GM18867 (cell line): Measurements from ENCODE around the gene MAP3K12.
"Not testable (repeated sequence)": the region's sequence is repeated elsewhere in the genome, so short reads cannot be mapped to it uniquely, and the experiment has no call there.

Experiments
- ATAC-seq: cut with Tn5 transposase; IDR thresholded peaks from one replicate; pipeline ENCODE4 v1.9.1; 2021; ENCODE audit warnings: mild to moderate bottlenecking, moderate library complexity; ENCODE audit not compliant: unreplicated experiment

The MAP3K12 gene

GRCh38 chr12:53472056-53472582 lies 27.1 kb downstream of the MAP3K12 start:
- no peak for ATAC-seq

- no peak for ATAC-seq
Observed at GRCh38 chr12:53468282-53468681, 31.0 kb downstream of the MAP3K12 start.

DNA sequence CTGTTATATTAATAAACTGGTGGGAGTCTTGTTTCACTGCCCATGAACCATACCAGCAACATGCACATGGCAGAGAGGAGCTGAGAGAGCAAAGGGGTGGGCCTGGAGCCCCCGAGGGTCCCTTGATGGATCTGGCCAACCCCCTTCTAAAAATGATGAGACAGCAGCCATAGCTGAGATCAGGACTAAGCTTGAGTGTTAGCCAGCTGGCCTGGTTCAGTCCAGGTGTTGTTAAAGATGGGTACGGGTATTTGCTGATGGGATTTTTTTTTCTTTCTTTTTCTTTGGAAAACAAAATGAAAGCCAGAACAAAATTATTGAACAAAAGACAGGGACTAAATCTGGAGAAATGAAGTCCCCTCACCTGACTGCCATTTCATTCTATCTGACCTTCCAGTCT lies 31.4 kb downstream of the MAP3K12 start:
- no peak for ATAC-seq

- ATAC-seq = no peak
Observed at GRCh38 chr12:53467082-53467481, 32.2 kb downstream of the MAP3K12 start.

- no peak for ATAC-seq
Observed at GRCh38 chr12:53466640-53467039, 32.6 kb downstream of the MAP3K12 start.

- ATAC-seq = no peak
Observed at GRCh38 chr12:53465679-53466078, 33.6 kb downstream of the MAP3K12 start.

GRCh38 chr12:53464685-53465418 lies 34.4 kb downstream of the MAP3K12 start:
- no peak for ATAC-seq

DNA sequence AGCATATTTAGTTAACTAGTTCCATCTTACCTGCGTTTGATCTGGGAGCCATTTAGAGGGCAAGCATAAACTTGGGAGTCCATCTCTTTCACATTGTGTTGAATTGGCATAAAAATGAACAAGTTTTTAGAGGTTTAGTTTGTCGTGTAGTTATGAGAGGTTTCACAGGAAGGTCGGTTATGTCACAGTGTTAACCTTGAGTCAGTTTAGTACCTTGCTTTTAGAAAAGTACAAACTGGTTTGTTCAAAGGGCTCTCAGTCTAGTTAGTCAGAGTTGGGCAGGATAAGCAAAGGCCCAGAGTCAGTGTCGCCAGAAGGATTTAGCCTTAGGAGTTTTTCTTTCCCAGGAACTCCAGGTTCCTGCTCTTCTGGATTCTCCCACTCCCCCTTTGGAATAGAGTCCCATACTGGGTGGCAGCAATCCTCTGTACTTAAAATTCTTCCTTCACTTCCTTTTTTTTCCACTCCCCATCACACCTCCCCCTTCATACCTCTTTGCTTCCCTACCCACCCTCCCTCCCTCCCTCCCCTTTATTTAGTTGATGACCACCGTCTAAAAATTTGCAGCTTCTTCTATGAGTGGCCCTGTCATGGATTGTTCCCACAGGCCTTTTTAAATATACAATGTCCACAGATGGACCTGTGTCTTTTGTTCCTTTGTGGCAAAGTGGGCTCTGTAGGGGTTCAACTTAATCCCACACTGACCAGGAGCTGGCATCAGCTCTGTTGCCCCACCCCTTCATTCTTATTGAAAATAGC lies 35.3 kb downstream of the MAP3K12 start:
- ATAC-seq = no peak

- no peak for ATAC-seq
Observed at GRCh38 chr12:53462935-53463334, 36.3 kb downstream of the MAP3K12 start.

DNA sequence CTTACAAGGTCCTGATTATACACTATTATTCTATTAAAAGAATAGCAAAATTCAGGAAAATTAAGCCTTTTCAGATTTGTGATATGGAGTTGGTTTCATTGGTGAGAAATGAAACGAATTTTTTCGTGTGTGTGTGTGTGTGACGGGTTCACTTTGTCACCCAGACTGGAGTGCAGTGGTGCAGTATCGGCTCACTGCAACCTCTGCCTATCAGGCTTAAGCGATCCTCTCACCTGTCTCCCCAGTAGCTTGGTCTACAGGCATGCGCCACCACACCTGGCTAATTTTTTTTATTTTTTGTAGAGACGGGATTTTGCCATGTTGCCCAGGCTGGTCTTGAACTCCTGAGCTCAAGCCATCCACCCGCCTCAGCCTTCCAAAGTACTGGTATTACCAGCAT lies 37.7 kb downstream of the MAP3K12 start:
- ATAC-seq = no peak

DNA sequence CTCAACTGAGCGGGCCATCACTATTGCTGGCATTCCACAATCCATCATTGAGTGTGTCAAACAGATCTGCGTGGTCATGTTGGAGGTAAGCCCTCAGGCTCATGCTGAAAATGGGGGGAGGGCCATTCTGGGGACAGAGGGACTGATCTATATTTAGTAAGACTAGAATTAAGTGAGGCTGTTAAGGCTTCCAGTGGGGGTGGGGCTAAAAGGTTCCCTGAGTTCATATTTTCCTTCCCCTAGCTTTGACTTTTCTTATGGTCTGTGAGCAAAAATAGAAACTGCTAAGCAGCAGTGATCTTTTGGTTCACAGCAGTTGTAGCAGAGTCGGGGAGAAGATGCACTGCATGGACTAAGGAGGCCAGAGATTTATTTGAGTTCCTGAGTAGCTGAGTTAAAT lies 38.2 kb downstream of the MAP3K12 start:
- ATAC-seq = no peak

- no peak for ATAC-seq
Observed at GRCh38 chr12:53459097-53459496, 40.2 kb downstream of the MAP3K12 start.

DNA sequence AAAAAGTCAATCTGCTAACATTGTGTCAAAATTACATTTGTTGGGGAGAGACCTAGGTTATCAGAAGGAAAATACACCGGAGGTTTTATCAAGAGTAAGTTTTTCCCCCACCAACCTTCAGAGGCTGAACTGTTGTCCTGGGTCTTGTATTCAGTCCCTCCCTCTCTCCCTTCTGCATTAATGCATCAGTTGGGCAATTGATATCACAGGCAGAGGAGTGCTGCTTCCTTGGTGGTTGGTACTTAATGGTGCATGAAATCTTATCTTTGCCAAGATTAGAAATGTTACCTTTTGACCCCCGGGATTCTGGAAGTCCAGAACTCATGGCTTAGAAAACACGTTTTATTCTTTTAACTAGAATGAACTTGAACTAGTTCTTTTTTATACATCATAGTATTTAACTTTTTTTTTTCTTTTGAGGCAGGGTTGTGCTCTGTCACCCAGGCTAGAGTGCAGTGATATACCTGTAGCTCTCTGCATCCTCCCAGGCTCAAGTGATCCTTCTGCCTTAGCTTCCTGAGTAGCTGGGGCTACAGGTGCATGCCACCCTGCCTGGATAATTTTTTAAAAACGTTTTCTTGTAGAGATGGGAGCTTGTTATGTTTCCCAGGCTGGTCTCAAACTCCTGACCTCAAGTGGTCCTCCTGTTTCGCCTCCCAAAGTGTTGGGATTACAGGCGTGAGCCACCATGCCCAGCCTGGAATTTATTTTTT lies 42.4 kb downstream of the MAP3K12 start:
- ATAC-seq = no peak

- ATAC-seq = no peak
Observed at GRCh38 chr12:53454707-53455106, 44.6 kb downstream of the MAP3K12 start.

- no peak for ATAC-seq
Observed at GRCh38 chr12:53453953-53454640, 45.2 kb downstream of the MAP3K12 start.

DNA sequence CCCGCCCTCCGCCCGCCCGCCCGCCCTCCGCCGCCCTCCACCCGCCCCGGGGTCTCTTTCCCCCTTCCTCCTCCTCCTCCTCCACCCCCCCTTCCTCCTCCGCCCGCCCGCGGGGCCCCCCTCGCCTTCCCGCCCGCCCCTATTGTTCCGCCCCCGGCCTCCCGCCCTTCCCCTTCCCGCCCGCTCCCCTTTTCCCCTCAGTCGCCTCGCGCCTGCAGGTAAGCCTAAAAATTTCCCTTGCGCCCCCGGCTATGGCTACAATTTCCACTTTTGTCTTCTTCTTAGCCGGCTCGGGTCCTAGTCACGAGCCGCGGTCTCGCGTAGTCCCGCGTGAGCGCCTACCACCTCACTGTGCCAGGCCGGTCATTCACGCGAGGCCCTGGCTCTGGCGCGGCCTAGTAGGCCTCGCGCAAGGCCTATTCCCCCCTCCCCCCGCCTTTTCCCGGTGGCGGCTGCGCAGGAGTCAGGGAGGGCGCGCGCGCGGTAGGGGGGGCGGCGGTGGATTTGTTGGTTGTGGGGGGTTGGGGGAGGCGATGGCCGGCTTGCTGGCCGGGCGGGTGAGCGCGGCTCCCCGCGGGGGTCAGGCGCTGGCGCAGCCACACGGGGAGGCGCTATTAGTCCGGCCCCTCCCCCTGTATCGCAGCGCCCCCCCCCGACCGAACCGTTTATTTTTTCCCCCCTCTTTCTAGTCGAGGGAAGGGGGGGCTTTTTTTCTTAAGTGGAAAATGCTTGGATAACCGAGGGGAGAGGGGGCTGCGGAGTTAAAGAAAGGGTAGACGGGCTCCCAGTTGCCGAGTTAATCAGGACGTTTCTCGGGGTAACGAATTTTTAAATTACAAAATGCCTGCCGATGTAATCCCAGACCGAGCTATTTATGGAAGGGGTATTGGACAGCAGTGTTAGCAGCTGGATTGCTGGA lies 46.8 kb downstream of the MAP3K12 start:
- peak; percentile 34 for ATAC-seq

GRCh38 chr12:53451661-53452158 lies 47.5 kb downstream of the MAP3K12 start, which contains the start of gene PCBP2:
TSS of gene PCBP2 (plus strand) at chr12:53452102. CDS start at chr12:53454801, 2,699 bp downstream.
- ATAC-seq = peak; percentile 91

DNA sequence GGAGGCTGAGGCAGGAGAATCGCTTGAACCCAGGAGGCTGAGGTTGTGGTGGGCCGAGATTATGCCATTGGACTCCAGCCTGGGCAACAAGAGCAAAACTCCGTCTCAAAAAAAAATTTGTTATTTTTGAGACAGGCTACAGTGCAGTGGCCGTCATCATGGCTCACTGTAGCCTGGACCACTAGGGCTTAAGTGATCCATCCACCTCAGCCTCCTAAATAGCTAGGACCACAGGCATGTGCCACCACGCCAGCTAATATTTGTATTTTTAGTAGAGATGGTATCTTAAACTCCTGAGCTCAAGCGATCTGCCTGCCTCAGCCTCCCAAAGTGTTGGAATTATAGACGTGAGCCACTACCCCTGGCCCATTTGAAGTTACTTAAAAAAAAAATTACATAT lies 48.3 kb downstream of the MAP3K12 start:
- ATAC-seq = no peak

DNA sequence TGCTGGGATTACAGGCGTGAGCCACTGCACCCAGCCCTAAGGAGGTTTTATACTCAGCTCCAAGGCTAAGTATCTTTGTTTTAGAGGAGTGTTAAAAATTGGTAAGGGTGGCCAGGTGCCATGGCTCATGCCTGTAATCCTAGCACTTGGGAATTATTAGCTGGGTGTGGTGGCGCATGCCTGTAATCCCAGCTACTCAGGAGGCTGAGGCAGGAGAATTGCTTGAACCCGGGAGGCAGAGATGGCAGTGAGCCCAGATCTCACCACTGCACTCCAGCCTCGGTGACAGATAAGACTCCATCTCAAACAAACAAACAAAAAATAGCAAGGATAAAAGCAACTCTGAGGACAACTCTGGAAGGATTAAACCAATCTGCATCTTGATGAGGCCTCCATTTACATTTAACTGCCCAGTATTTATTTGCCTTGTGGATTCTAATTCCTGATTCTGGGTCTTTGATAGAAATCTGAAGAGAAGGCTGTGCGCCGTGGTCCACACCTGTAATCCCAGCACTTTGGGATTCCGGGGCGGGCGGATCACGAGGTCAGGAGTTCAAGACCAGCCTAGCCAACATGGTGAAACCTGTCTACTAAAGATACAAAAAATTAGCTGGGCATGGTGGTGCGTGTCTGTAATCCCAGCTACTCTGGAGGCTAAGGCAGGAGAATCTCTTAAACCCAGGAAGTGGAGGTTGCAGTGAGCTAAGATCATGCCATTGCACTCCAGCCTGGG lies 54.5 kb downstream of the MAP3K12 start:
- not testable (repeated sequence) for ATAC-seq
